ENCODE measurements around the gene SNED1. TPM values are rescaled to one million over a fixed set of nuclear protein-coding genes. Genes with fewer than 3 reads are reported as not detected.

Gene SNED1
- total RNA-seq, 1 donor from 2014 or later: 148 TPM

DNA sequence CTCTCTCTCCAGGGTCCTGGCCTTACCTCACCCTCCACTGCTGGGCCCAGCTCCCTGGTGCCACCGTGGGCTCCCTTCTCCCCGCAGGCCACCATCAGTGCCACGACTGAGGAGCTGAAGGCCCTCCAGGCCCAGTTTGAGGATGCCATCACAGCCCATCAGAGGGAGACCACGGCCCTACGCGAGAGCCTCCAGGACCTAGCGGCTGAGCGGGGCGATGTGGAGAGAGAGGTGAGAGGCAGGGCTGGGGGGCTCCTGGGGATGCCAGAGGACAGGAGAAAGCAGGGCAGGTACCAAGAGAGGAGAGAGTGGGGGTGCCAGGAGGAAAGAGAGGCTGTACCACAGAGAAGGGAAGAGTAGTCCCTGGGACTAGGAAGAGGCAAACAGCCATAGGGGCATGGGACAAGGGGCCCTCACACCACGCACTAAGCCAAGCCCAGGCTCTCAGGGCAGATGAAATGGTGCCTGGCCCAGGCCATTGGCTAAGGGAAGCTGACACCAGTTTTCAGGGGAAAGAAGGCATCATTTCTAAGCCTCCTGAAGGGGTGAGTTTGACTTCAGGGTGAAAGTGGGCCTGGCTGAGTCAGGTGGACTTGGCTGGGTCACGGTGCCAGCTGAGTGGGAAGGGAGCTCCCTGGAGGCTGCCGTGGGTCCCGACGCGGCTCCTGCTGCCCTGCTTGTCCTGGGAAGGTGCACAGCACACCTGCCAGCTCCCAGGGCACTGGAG lies 39.0 kb upstream of the SNED1 start:
- no peak for ATAC-seq
- intact Hi-C loops (cut with DNase I): no loop called here

DNA sequence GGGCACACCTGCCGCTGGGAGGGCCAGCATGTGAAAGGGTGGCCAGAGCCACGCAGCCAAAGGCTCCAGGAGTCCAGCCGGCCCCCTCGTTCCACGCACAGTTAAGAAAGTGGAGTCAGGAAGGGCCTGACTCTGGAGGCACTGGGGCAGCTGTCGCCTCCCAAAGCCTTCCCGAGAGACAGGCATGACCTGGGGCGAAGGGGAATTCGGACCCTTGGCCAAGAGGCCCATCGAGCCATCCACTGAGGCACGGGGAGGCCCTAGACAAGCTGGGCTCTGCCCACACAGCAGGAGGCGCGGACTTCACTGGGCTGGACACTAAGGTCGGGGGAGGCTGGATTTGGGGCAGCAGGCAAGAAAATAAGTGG lies 38.5 kb upstream of the SNED1 start:
- intact Hi-C loops (cut with DNase I): loop anchor here (10.0 kb wide), 1 partner anchor 1525 kb away; no protein-coding TSS in a partner anchor
- DNase-seq (ENCODE audit: low spot score): peak; percentile 62
- ATAC-seq: no peak

More for the DNA sequence above, 39.0 kb upstream of the SNED1 start:
- DNase-seq (ENCODE audit: low spot score): peak; percentile 55

DNA sequence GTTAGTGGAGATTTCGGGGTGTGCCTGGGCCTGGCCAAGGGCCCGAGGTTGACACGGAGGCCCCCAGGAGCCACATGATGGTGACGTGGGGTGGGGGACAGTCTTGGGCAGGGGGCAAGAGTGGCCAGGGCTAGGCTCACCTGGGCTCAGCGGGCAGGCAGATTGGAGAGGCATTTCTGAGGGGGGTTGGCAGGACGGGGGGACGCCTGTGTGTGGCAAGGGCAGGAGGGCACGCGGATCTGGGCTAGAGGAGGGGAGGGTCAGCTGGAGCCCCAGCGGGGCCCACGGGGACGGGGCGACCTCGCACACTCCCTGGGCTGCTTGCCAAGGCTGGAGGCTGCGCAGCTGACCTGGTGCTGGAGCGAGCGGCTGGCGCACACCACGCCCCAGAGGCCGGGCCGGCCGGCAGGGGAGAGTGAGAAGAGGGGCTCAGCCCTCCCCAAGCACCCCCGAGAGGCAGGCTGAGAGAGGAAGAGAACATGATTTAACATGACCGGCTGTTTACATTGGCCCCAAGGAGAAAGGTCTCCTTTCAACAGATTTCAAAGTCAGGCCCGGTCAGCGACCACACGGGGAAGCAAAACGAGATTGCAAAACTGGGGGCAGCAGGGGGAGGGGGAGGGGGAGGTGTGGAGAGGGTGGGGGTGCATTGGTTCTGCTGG lies 38.0 kb upstream of the SNED1 start:
- ATAC-seq (peak; percentile 70), DNase-seq (ENCODE audit: low spot score) (peak; percentile 86)
- intact Hi-C loops (cut with DNase I): loop anchor here (10.0 kb wide), 1 partner anchor 1526 kb away; no protein-coding TSS in a partner anchor

- peak; percentile 58 for DNase-seq (ENCODE audit: low spot score)
- peak; percentile 46 for ATAC-seq
- intact Hi-C loops (cut with DNase I): loop anchor here (10.0 kb wide), 1 partner anchor 1526 kb away; no protein-coding TSS in a partner anchor
Observed at GRCh38 chr2:240960971-240961876, 37.2 kb upstream of the SNED1 start.

- DNase-seq (ENCODE audit: low spot score) (peak; percentile 60), ATAC-seq (peak; percentile 36)
- intact Hi-C loops (cut with DNase I): loop anchor here (10.0 kb wide), 1 partner anchor 1527 kb away; no protein-coding TSS in a partner anchor
Observed at GRCh38 chr2:240961910-240962299, 36.5 kb upstream of the SNED1 start.

DNA sequence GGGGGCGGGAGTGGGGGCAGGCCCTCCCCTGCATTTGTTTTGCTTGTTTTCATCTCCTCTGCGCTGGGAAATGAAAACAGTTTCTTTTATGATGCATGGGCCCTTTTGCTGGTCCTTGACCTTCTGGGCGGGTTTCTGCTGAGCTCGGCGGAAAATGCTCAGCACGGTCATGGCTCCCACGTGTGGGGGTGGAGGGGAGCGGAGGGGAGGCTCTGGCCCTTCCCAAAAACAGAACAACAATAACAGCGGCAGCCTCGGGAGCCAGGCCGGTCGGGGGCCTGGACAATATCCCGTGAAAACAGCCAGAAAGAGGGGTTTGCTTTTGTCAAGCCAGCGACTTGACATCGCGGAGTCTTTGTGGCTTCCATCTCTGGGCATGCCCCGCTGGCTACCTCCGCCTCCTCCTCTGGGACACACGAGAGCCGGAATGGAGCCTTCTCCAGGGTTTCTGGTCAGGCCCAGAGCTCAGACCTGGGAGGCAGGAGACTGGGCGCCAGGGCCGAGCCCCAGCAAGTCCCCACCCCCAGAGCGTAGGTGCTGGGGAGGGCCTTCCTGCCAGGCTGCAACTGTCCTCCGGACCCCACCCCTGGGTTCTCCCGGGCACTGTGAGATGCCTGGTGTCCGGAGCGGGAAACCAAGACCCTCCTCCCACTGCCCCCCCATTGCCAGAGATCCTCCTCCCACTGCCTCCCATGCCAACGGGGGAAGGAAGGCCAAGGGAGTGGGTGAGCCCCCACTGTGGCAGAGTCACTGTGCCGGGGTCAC lies 35.9 kb upstream of the SNED1 start:
- DNase-seq (ENCODE audit: low spot score): peak; percentile 91
- intact Hi-C loops (cut with DNase I): loop anchor here (10.0 kb wide), 1 partner anchor 1528 kb away; no protein-coding TSS in a partner anchor
- ATAC-seq: peak; percentile 81

- DNase-seq (ENCODE audit: low spot score) (peak; percentile 69), ATAC-seq (peak; percentile 1)
- intact Hi-C loops (cut with DNase I): loop anchor here (10.0 kb wide), 1 partner anchor 1528 kb away; no protein-coding TSS in a partner anchor
Observed at GRCh38 chr2:240963065-240963867, 35.2 kb upstream of the SNED1 start.

DNA sequence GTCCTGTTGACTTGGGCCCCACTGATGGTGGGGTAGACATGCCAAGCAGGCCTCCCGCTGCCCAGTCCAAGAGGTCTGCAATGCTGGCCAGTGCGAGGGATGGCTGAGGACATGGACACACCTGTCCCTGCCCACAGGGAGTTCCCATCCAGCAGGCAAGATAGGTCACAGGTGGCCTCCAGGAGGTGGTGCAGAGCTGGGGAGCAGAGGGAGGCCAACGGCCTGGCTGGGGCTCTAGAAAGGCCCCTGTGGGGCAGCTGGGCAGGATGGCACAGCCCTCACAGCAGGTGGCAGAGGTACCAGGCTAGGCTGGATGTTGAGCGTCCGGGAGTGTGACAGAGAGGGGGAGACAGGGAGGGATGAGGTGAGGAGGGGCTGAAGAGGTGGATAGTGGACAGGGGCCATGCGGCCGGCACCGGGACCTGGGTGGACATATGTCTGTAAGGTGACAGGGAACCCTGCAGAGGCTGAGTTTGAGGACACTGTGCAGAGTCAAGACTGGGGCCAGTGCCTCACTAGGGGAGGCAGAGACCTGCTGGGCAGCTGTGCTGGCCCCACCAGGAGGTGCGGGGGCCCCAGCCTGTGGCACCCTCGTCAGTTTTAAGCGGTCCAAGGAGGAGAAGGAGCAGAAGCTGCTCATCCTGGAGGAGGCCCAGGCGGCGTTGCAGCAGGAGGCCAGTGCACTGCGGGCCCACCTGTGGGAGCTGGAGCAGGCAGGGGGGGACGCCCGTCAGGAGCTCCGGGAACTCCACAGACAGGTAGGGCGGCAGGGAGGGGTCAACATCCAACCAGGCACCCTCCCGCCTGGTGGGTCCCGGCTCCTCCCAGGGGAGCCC lies 34.3 kb upstream of the SNED1 start:
- no peak for ATAC-seq
- DNase-seq (ENCODE audit: low spot score): peak; percentile 61
- intact Hi-C loops (cut with DNase I): loop anchor here (10.0 kb wide), 1 partner anchor 1529 kb away; no protein-coding TSS in a partner anchor

DNA sequence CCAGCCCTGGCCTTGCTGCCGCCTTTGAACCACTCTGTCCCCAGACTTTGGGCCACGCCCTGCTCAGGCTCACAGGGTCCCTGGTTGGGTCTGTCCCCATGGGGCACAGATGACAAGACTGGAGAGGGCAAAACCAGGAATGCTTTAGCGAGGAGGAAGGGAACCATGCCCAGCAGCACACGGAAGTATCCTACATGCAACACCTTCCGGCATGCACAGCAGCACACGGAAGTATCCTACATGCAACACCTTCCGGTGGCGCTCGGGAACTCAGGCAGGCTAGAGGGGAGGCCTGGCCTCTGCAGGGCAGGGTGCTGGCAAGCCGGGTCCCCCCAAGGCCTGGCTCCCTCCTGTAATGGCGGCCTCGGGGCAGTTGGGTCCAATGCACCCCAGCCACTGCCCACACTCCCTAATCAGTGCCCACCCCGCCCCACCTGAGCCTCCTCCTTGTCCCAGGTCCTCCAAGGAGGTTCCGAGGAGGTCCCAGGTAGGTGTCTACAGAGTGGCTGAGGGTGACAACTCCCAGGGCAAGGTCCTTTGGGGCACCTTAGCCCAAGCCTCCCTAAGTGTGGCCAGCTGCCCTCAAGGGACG lies 33.6 kb upstream of the SNED1 start:
- intact Hi-C loops (cut with DNase I): loop anchor here (10.0 kb wide), 1 partner anchor 1530 kb away; no protein-coding TSS in a partner anchor
- no peak for DNase-seq (ENCODE audit: low spot score)
- no peak for ATAC-seq

DNA sequence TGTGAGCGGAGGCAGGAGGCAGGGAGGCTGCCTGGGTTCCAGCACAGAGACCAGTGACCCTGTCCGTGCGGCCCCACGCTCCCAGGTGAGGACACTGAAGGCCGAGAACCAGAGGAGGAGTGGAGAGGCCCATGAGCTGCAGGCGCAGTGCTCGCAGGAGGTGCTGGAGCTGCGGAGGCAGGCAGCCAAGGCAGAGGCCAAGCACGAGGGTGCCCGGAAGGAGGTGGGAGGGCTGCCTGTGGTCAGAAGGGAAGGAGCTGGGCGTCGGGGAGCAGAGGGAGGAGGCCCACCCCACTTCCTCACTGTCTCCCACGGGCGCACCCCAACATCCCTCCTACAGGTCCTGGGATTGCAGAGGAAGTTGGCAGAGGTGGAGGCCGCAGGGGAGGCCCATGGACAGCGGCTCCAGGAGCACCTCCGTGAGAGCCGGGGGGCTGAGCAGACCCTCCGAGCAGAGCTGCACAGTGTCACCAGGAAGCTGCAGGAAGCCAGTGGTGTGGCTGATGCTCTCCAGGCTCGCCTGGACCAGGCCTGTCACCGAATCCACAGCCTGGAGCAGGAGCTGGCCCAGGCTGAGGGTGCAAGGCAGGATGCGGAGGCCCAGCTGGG lies 33.0 kb upstream of the SNED1 start:
- intact Hi-C loops (cut with DNase I): loop anchor here (10.0 kb wide), 1 partner anchor 1531 kb away; no protein-coding TSS in a partner anchor
- DNase-seq (ENCODE audit: low spot score) (peak; percentile 65), ATAC-seq (no peak)

GRCh38 chr2:240965905-240966456 lies 32.4 kb upstream of the SNED1 start:
- ATAC-seq (no peak), DNase-seq (ENCODE audit: low spot score) (peak; percentile 55)
- intact Hi-C loops (cut with DNase I): loop anchor here (10.0 kb wide), 1 partner anchor 1531 kb away; no protein-coding TSS in a partner anchor

DNA sequence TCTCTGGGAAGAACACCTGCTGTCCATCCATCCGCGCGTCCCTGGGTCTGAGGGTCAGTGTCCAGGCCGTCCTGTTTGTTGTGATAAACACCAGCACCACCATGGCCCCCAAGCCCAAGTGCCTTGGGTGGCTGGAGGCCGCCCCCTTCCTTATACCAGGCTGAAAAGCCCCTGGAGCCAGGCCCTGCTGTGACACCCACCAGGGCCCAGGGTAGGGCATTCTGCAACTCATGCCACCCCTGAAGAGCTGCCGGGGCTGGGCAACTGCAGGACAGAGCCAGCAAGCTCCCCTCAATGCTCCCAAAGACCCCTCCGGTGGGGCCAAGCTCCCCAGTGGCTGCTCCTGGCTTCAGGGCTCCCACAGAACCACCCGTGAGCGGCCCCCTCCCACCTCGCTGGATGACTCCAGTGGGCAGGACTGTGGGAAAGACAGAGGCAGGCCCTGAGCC lies 31.9 kb upstream of the SNED1 start:
- DNase-seq (ENCODE audit: low spot score) (no peak), ATAC-seq (no peak)
- intact Hi-C loops (cut with DNase I): loop anchor here (10.0 kb wide), 1 partner anchor 1532 kb away; no protein-coding TSS in a partner anchor

DNA sequence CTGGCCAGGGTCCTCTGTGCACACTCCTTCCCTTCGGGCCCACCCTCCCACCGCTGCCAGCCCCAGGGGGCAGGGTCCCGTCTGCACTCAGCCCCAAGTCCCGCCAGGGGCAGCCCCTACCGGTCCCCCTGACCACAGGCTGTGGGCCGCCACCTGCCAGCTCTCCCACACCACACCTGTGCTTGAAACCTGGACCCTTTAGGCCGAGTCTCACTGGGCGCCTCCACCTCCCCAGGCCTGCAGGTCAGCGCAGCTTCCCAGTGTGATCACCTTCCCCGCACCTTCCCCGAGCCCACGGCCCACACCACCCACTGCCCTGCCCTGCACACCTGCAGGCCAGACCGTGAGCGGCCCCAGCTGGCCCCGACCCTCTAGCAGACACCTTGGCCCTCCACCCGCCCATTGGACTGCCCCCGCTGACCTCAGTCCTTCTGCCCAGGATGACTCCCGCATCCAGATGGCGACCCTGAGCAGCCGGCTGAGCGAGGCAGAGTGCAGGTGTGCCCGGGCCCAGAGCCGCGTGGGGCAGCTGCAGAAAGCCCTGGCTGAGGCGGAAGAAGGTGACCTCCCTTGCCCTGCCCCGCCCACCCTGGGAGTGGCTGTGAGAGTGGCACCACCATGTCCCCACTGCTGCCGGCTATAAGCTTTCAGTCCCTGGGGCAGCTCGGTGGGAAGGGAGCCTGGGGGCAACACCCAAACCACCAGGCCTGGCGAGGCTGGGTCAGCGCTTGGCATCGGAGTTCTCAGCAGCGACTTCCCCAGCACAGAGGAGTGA lies 31.3 kb upstream of the SNED1 start:
- DNase-seq (ENCODE audit: low spot score) (peak; percentile 58), ATAC-seq (no peak)
- intact Hi-C loops (cut with DNase I): loop anchor here (10.0 kb wide), 1 partner anchor 1532 kb away; no protein-coding TSS in a partner anchor
